GM12891 (cell line): Measurements from ENCODE around the gene AKR7A3.

Source experiments
- PAX5 ChIP-seq: IDR thresholded peaks from 2 replicates; pipeline ENCODE4 v1.6.1; 2011; ENCODE audit warnings: low read length, moderate library complexity, mild to moderate bottlenecking; ENCODE audit not compliant: insufficient read depth, severe bottlenecking
- POLR2A ChIP-seq: IDR thresholded peaks from 2 replicates; pipeline ENCODE4 v1.6.1; 2011; ENCODE audit warnings: low read depth, low read length, control low read depth
- POLR2AphosphoS5 ChIP-seq: IDR thresholded peaks from 2 replicates; pipeline ENCODE4 v1.6.1; 2011; ENCODE audit warnings: low read depth, low read length, control low read depth
- POU2F2 ChIP-seq: IDR thresholded peaks from 2 replicates; pipeline ENCODE4 v1.6.1; 2011; ENCODE audit warnings: low read depth, mild to moderate bottlenecking, control low read depth, low read length, moderate library complexity
- SPI1 ChIP-seq: IDR thresholded peaks from 2 replicates; pipeline ENCODE4 v1.6.1; 2011; ENCODE audit warnings: low read depth, low read length, control low read depth
- TAF1 ChIP-seq: IDR thresholded peaks from 2 replicates; pipeline ENCODE4 v1.6.1; 2011; ENCODE audit warnings: low read depth, low read length, control low read depth

GRCh38 chr1:19333587-19334354, 45.2 kb upstream of the AKR7A3 start:
- TF ChIP-seq POLR2AphosphoS5 (no peak), POLR2A (no peak), TAF1 (no peak), SPI1 (no peak), POU2F2 (no peak), PAX5 (no peak)
